CD4-positive, alpha-beta T cell (primary cell): Measurements from ENCODE around the gene PPDPF. TPM values are rescaled to one million over a fixed set of nuclear protein-coding genes. Genes with fewer than 3 reads are reported as not detected.
"Not testable (repeated sequence)": the region's sequence is repeated elsewhere in the genome, so short reads cannot be mapped to it uniquely, and the experiment has no call there.

Experiments
- ATAC-seq: fragments of 200-7000 bp; cut with Tn5 transposase; one replicate; pipeline ENCODE4 v1.10.0; 2022; ENCODE audit warnings: mild to moderate bottlenecking; ENCODE audit not compliant: poor library complexity
- CTCF ChIA-PET: fragments of 350-600 bp; sonication (Branson Sonifier 250); formaldehyde crosslinking; loops from one replicate; lab custom pipeline; 2021; ENCODE audit warnings: antibody characterized with exemption, inconsistent platforms; lab: Charles Lee
- POLR2A ChIA-PET: fragments of 350-600 bp; sonication (Branson Sonifier 250); formaldehyde crosslinking; loops from one replicate; lab custom pipeline; 2021; ENCODE audit warnings: antibody characterized with exemption, inconsistent platforms; lab: Charles Lee
- DNase-seq, 14 experiments: peaks; one replicate each; pipeline ENCODE4 v3.0.0-alpha.2; 2013 to 2020; ENCODE audit warnings: mixed read lengths in 2 of 14
- H3K27ac ChIP-seq, 2 donors: one replicate each; pipeline versions ENCODE4 v1.5.1 to v1.7.0; 2013; ENCODE audit warnings: low read length in 2 of 2, low read depth in 1 of 2, mild to moderate bottlenecking in 1 of 2
- H3K27me3 ChIP-seq, 2 experiments: 1 replicate in 1 of 2; 2 replicates in 1 of 2; pipeline versions ENCODE4 v1.6.1 to v1.7.0; 2013; ENCODE audit warnings: low read length in 2 of 2, control low read depth in 1 of 2, mild to moderate bottlenecking in 1 of 2, moderate library complexity in 1 of 2; ENCODE audit not compliant: insufficient read depth in 2 of 2, control insufficient read depth in 1 of 2
- H3K36me3 ChIP-seq: one replicate; pipeline ENCODE4 v1.6.1; 2013; ENCODE audit warnings: low read length, control low read depth; ENCODE audit not compliant: insufficient read depth
- H3K4me1 ChIP-seq: one replicate; pipeline ENCODE4 v1.6.1; 2013; ENCODE audit warnings: low read length, control low read depth; ENCODE audit not compliant: insufficient read depth
- H3K4me3 ChIP-seq: one replicate; pipeline ENCODE4 v1.5.1; 2013; ENCODE audit warnings: mild to moderate bottlenecking, low read length, moderate library complexity
- H3K9me3 ChIP-seq, 2 experiments: 1 replicate in 1 of 2; 2 replicates in 1 of 2; pipeline versions ENCODE4 v1.6.1 to v1.7.0; 2013; ENCODE audit warnings: low read length in 2 of 2, mild to moderate bottlenecking in 2 of 2, control low read depth in 1 of 2, moderate library complexity in 1 of 2; ENCODE audit not compliant: control insufficient read depth in 1 of 2, insufficient read depth in 1 of 2
- H3K27ac Mint-ChIP-seq: one replicate; pipeline ENCODE4 v1.8.0; 2020; ENCODE audit warnings: mixed read lengths
- H3K27me3 Mint-ChIP-seq: one replicate; pipeline ENCODE4 v1.8.0; 2021; ENCODE audit warnings: mixed read lengths
- H3K36me3 Mint-ChIP-seq: one replicate; pipeline ENCODE4 v1.8.0; 2021; ENCODE audit warnings: low read depth, mixed read lengths
- H3K4me1 Mint-ChIP-seq: one replicate; pipeline ENCODE4 v1.8.0; 2021; ENCODE audit warnings: low read depth, mixed read lengths
- H3K4me3 Mint-ChIP-seq: one replicate; pipeline ENCODE4 v1.8.0; 2020; ENCODE audit warnings: mild to moderate bottlenecking, mixed read lengths
- H3K9me3 Mint-ChIP-seq: one replicate; pipeline ENCODE4 v1.8.0; 2020; ENCODE audit warnings: mixed read lengths
- intact Hi-C, 2 experiments: fragments of 100-400 bp; cut with DNase I in 1 of 2; cut with micrococcal nuclease in 1 of 2; formaldehyde crosslinking; loops; one replicate each; pipeline versions ENCODE4 v1.15.1 to v1.9.0; 2023 to 2025; cut with DNase I, micrococcal nuclease
- total RNA-seq, 174 experiments: library from RNA in 2 of 174; stranded (reverse) in 2 of 174; gene quantifications; one replicate each; pipeline ENCODE4 v1.2.3 and lab custom pipeline; 2021 to 2026
- TF ChIP-seq, protein P1 (sequence below): fragments of 200-600 bp; IDR thresholded peaks from one replicate; pipeline ENCODE4 v1.8.0; 2022; ENCODE audit warnings: antibody characterized with exemption, mild to moderate bottlenecking

PPDPF gene
- total RNA-seq, 2 experiments from 2014 or later = 249 to 251 TPM

DNA sequence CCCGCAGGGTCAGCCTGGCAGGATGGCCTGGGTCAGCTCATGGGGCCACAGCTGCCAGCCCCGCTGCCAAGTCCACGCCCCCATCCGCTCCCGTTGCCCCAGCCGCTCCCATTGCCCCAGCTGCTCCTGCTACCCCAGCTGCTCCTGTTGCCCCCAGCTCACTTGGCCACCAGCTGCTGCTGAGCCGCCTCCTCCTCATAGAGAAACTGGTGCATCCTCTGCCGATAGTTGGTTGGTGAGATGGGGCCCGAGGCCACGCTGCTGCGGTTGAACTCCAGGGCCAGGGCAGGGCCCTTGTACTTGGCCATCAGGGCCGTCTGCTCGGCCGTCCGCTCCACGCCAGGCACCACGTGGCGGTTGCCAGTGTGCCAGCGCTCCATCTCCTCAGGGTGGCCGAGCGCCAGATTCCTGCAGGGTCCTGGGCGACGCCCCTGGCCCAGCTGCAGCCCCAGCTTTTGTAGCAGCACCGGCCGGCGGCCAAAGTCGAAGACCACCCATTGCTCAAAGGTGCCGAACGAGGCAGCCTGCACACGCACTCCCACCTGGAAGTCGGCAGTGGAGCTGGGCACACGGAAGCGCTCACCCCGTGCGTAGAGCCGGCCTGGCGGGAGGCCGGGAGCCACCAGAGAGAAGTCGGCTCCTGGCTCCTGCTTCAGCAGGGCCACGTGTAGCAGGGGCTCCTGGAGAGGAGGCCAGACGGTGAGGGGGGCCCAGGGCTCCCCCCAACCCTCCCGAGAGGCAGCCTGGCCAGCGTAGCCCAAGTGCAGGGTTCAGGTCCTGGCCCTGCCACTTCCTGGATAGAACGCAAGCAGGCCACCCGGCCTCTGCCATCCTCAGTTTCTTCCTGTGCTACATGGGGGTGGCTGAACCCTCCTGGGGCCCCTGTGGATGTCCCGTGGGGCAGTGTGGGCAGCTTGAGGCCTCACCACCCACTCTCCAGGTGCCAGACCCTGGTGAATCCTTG, 48.7 kb downstream of the PPDPF start:
- peak overlapping the region; percentile 45 for H3K4me3 Mint-ChIP-seq
- peak in 1 of 14 experiments; percentile 44 for DNase-seq
- POLR2A ChIA-PET = interaction anchor here (0.9 to 3.2 kb wide), 9 partner anchors 9 to 493 kb away, joined by 3 to 16 read pairs (median 4); partner anchors contain the start of genes PPDPF, SAMD10 and TCEA2
- H3K9me3 Mint-ChIP-seq = no peaks in the 10 kb centered on the region
- H3K4me1 Mint-ChIP-seq = peaks cover 16% of the 10 kb centered on the region
- Histone ChIP-seq H3K4me1 (peaks cover 52% of the 10 kb centered on the region), H3K27me3 (no peaks in the 10 kb centered on the region), H3K4me3 (peak overlapping the region; percentile 52), H3K36me3 (peaks cover 15% of the 10 kb centered on the region), H3K9me3 (peaks cover 0 to 7% of the 10 kb centered on the region in 2 experiments), H3K27ac (no peak overlapping the region)
- intact Hi-C loops = loop anchor here in 1 of 2 experiments (2.0 kb wide), 1 partner anchor 16 kb away; no protein-coding TSS in a partner anchor
- CTCF ChIA-PET = interaction anchor here (1.4 kb wide), 1 partner anchor 32 kb away, joined by 5 read pairs; the partner anchor contains the start of gene PTK6
- no peaks in the 10 kb centered on the region for H3K36me3 Mint-ChIP-seq
- no peak for ATAC-seq
- TF ChIP-seq, protein P1, sequence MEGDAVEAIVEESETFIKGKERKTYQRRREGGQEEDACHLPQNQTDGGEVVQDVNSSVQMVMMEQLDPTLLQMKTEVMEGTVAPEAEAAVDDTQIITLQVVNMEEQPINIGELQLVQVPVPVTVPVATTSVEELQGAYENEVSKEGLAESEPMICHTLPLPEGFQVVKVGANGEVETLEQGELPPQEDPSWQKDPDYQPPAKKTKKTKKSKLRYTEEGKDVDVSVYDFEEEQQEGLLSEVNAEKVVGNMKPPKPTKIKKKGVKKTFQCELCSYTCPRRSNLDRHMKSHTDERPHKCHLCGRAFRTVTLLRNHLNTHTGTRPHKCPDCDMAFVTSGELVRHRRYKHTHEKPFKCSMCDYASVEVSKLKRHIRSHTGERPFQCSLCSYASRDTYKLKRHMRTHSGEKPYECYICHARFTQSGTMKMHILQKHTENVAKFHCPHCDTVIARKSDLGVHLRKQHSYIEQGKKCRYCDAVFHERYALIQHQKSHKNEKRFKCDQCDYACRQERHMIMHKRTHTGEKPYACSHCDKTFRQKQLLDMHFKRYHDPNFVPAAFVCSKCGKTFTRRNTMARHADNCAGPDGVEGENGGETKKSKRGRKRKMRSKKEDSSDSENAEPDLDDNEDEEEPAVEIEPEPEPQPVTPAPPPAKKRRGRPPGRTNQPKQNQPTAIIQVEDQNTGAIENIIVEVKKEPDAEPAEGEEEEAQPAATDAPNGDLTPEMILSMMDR = no peak
- H3K27me3 Mint-ChIP-seq = no peaks in the 10 kb centered on the region
- H3K27ac Mint-ChIP-seq = no peak overlapping the region

- Mint-ChIP-seq H3K27ac (no peak overlapping the region), H3K4me3 (no peak overlapping the region), H3K27me3 (no peaks in the 10 kb centered on the region), H3K4me1 (peaks cover 16% of the 10 kb centered on the region), H3K36me3 (no peaks in the 10 kb centered on the region), H3K9me3 (no peaks in the 10 kb centered on the region)
- TF ChIP-seq, protein P1 = no peak
- ChIA-PET CTCF (no interaction called here), POLR2A (interaction anchor here (3.2 kb wide), 1 partner anchor 71 kb away, joined by 11 read pairs; no protein-coding TSS in a partner anchor)
- peaks cover 0 to 4% of the 10 kb centered on the region in 2 experiments for H3K9me3 ChIP-seq
- no peaks in the 10 kb centered on the region for H3K27me3 ChIP-seq
- intact Hi-C loops = no loop called here
- peaks cover 58% of the 10 kb centered on the region for H3K4me1 ChIP-seq
- peaks cover 6% of the 10 kb centered on the region for H3K36me3 ChIP-seq
- no peak overlapping the region for H3K27ac ChIP-seq
- no peak overlapping the region for H3K4me3 ChIP-seq
- peak in 2 of 14 experiments; percentile 21 to 51 for DNase-seq
- ATAC-seq = no peak
These were observed 49.9 kb downstream of the PPDPF start for GRCh38 chr20:63570281-63571086.

DNA sequence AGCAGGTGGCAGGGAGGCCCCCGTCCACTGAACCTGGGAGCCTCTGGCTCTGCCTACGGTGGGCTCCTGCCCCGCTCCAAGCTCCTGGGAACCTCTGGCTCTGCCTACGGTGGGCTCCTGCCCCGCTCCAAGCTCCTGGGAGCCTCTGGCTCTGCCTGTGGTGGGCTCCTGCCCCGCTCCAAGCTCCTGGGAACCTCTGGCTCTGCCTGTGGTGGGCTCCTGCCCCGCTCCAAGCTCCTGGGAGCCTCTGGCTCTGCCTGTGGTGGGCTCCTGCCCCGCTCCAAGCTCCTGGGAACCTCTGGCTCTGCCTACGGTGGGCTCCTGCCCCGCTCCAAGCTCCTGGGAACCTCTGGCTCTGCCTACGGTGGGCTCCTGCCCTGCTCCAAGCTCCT, 50.5 kb downstream of the PPDPF start:
- intact Hi-C loops, ATAC-seq, H3K36me3 Mint-ChIP-seq: not testable (repeated sequence)

More for the DNA sequence above, 50.5 kb downstream of the PPDPF start:
- H3K9me3 ChIP-seq, POLR2A ChIA-PET, H3K27ac Mint-ChIP-seq, H3K27me3 ChIP-seq, H3K9me3 Mint-ChIP-seq, H3K27me3 Mint-ChIP-seq, H3K36me3 ChIP-seq, DNase-seq, H3K27ac ChIP-seq, H3K4me3 Mint-ChIP-seq, CTCF ChIA-PET, H3K4me3 ChIP-seq: not testable (repeated sequence)
- H3K4me1 ChIP-seq = peaks cover 58% of the 10 kb centered on the region
- peaks cover 16% of the 10 kb centered on the region for H3K4me1 Mint-ChIP-seq

Other genes with a start within 250 kb of the PPDPF start
- gene ARFGAP1, start 248.0 kb upstream of the PPDPF start, total RNA-seq = 100 to 1,000 TPM; 120 TPM
- gene COL20A1, start 227.6 kb upstream of the PPDPF start, total RNA-seq = under 1 TPM in 1 of 2 experiments, not detected in 1; 0.03 TPM
- not detected for gene CHRNA4, start 159.4 kb upstream of the PPDPF start, total RNA-seq
- gene KCNQ2, start 48.1 kb upstream of the PPDPF start, total RNA-seq = not detected
- 1 to 10 TPM in 1 of 2 experiments, under 1 TPM in 1; 0.92 to 1.1 TPM for gene EEF1A2, start 21.7 kb upstream of the PPDPF start, total RNA-seq
- under 1 TPM; 0.19 to 0.22 TPM for gene PTK6, start 16.6 kb downstream of the PPDPF start, total RNA-seq
- gene SRMS, start 27.0 kb downstream of the PPDPF start, total RNA-seq = not detected
- gene FNDC11, start 33.4 kb downstream of the PPDPF start, total RNA-seq = 1 to 10 TPM; 1.7 to 1.8 TPM
- 10 to 100 TPM; 57.7 to 59.6 TPM for gene HELZ2, start 53.5 kb downstream of the PPDPF start, total RNA-seq
- 10 to 100 TPM; 32.9 to 34.0 TPM for gene GMEB2, start 106.3 kb downstream of the PPDPF start, total RNA-seq
- 100 to 1,000 TPM; 122 to 127 TPM for gene STMN3, start 132.7 kb downstream of the PPDPF start, total RNA-seq
- gene RTEL1, start 137.5 kb downstream of the PPDPF start, total RNA-seq = 10 to 100 TPM; 25.5 to 27.6 TPM
- 1 to 10 TPM; 2.5 to 2.6 TPM for gene TNFRSF6B, start 175.9 kb downstream of the PPDPF start, total RNA-seq
- gene ARFRP1, start 187.2 kb downstream of the PPDPF start, total RNA-seq = 10 to 100 TPM; 34.5 to 35.7 TPM
- gene ZGPAT, start 187.3 kb downstream of the PPDPF start, total RNA-seq = 10 to 100 TPM; 28.2 to 33.4 TPM
- gene LIME1, start 215.9 kb downstream of the PPDPF start, total RNA-seq = 100 to 1,000 TPM; 149 to 165 TPM
- gene SLC2A4RG, start 219.0 kb downstream of the PPDPF start, total RNA-seq = 100 to 1,000 TPM; 123 to 125 TPM